ENCODE measurements around the gene LRRC8C.

LRRC8C gene

DNA sequence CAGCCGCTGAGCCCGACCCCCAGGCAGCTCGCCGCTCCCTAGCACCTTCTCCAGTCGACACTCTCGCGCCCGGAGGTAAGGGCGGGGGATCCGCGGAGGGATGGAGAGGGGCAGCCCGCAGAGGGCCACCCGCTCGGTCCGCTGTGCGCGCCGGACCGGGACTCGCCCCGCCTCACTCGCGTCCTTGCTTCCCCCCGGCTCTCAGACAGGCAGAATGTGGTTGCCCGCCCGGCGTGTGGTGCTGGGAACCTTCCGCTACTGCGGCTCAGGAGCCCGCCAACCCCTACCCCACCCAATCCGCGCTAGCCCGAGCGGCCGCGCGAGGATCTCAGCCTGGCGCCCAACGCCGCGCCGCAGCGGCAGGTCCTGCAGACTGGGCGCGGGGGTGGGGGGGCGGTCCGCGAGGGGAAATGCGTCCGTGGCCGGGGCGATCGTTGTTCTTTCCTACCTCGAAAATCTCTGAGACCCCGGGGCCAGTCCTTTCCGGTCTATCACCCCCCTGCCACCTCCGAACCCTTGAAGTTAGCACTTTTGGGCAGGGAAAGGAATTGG, 404 bp downstream of the LRRC8C start:
- DNase-seq: peak; percentile 53 to 59 (median 54)
- Histone ChIP-seq H3K4me3 (ENCODE audit: insufficient read depth, low read depth, low read length, poor library complexity, severe bottlenecking) (peak overlapping the region; percentile 90), H3K4me1 (ENCODE audit: control insufficient read depth, insufficient read depth, low read length, poor library complexity, severe bottlenecking) (peaks cover 55% of the 10 kb centered on the region), H3K36me3 (ENCODE audit: control insufficient read depth, insufficient read depth, low read length) (no peaks in the 10 kb centered on the region), H3K9me3 (ENCODE audit: control insufficient read depth, low read length) (no peaks in the 10 kb centered on the region), H3K27me3 (replicated peaks; ENCODE audit: control insufficient read depth, insufficient read depth, low read length, poor library complexity, severe bottlenecking) (no peaks in the 10 kb centered on the region), H3K27ac (ENCODE audit: insufficient read depth, low read length, poor library complexity, severe bottlenecking) (peak overlapping the region; percentile 93)

DNA sequence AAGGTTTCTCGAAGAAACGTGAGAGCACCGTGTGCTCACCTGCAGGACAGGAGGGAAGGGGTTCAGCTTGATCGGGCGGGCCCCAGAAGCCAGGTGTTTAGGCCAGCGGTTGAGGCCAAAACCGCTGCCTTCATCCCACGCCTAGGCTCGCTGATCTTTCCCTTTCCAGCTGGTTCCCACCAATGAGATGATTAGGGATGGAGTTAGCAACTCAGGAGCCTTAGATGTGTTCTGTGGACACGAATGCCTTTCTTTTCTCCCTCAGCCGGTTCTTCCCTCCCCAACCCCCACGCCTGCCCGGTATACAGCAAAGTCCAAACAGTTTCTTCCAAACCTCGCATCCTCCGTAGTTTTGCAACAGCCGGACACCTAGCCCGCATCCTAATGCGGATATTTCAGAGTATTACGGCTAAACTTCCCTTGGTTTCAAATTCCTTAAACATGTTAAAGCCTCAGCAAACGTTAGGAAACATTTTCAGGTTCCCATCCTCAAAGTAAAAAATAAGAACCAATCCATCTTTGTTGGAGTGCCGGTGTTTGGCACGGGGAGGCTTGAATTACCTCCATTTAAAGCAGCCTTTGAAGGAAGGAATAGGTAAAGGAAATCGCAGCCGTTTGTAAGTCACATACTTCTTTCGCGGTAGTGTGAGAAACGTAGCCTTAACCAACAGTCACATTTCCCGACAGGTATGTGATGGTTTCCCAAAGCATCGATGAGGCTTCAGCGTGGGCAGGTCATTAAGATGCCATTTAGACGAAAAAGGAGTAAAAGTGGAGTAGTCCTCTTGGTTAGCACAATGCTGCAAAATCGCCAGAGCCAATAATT, 1.1 kb downstream of the LRRC8C start:
- Histone ChIP-seq H3K4me3 (ENCODE audit: insufficient read depth, low read depth, low read length, poor library complexity, severe bottlenecking) (peak overlapping the region; percentile 90), H3K27ac (ENCODE audit: insufficient read depth, low read length, poor library complexity, severe bottlenecking) (peak overlapping the region; percentile 93), H3K36me3 (ENCODE audit: control insufficient read depth, insufficient read depth, low read length) (no peaks in the 10 kb centered on the region), H3K27me3 (replicated peaks; ENCODE audit: control insufficient read depth, insufficient read depth, low read length, poor library complexity, severe bottlenecking) (no peaks in the 10 kb centered on the region), H3K9me3 (ENCODE audit: control insufficient read depth, low read length) (no peaks in the 10 kb centered on the region), H3K4me1 (ENCODE audit: control insufficient read depth, insufficient read depth, low read length, poor library complexity, severe bottlenecking) (peaks cover 51% of the 10 kb centered on the region)
- DNase-seq: no peak

DNA sequence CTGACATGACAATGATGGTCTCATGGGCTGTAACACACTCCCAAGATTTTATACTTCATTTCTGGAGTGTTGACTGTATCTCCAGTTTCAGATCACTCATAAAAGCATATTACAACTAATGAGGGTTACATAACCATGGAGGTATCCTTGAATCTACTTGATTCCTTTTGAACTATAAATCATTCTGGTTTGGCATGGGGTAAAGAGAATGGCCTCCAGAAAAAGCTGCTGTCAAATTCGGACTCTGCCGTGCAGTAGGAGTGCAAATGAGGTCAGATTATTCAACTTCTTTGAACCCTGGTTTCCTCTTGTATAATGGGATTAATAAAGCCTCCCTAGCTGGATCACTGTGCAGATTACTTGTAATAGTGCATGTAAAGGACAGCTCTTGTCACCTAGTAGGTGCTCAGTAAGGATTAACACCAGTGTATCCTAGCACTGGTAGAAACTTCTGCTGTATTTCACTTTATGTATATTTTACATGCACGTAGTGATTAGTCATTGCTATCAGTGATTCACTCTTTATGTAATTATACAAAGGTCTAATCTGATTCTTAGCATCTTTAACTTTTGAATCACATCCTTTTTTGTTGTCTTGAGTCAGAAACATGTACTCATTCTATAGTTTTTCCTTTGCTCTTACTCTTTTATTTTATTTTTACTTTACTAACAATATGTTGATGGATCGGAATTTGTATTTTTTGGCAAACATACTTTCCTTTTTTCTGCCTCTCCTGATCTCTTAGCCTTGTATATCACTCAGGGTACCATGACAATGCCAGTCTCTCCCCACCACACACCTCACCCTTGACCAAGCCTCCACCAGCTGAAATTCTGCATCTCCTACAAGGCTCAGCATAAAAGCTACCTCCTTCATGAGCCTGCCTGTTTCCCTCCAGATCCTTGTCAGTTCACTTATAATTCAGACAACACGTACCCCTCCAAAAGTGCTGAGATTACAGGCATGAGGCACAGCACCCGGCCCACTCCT, 3.2 kb downstream of the LRRC8C start:
- Histone ChIP-seq H3K36me3 (ENCODE audit: control insufficient read depth, insufficient read depth, low read length) (no peaks in the 10 kb centered on the region), H3K4me3 (ENCODE audit: insufficient read depth, low read depth, low read length, poor library complexity, severe bottlenecking) (peak overlapping the region; percentile 31), H3K27me3 (replicated peaks; ENCODE audit: control insufficient read depth, insufficient read depth, low read length, poor library complexity, severe bottlenecking) (no peaks in the 10 kb centered on the region), H3K9me3 (ENCODE audit: control insufficient read depth, low read length) (no peaks in the 10 kb centered on the region), H3K27ac (ENCODE audit: insufficient read depth, low read length, poor library complexity, severe bottlenecking) (peak overlapping the region; percentile 58), H3K4me1 (ENCODE audit: control insufficient read depth, insufficient read depth, low read length, poor library complexity, severe bottlenecking) (peaks cover 48% of the 10 kb centered on the region)
- no peak for DNase-seq

DNA sequence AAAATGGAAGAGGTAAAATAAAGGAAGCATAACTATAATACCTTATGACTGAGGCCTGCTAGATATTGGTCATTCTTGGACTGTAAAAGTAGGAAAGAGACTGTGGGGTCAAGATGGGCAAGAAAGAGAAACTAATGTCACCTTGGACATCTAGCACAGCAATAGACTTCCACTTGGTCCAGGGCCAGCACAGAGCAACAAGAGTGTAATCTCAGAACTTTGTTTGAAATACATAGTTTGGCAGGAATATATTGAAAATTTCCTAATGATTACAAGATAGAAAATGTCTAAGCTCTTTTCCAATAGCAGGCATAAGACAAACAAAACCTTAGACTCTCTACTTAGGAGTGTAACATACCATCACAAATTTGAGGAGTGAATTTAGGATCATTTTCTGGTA, 4.6 kb downstream of the LRRC8C start:
- no peak for DNase-seq
- no peak overlapping the region for H3K27ac ChIP-seq (ENCODE audit: insufficient read depth, low read length, poor library complexity, severe bottlenecking)

DNA sequence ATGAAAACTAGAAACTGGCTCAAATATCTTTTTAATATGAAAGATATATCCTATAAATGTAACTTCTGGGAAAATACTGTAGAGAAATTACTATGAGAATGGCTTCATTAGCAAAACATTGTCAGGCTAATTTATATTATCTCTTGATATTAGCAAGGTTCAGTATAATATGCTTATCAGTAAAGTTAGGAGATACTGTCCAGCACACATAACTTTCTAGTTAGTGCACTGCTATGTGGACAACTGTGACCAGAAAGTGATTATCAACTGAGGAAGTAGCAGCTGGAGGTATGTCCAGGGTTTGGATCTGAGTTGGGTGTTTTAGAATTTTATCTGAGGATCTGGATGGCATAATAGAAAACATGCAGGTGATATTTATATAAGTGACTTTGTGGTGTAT, 7.5 kb downstream of the LRRC8C start:
- no peak for DNase-seq
- no peaks in the 10 kb centered on the region for H3K9me3 ChIP-seq (ENCODE audit: control insufficient read depth, low read length)
- no peak overlapping the region for H3K4me3 ChIP-seq (ENCODE audit: insufficient read depth, low read depth, low read length, poor library complexity, severe bottlenecking)
- no peak overlapping the region for H3K27ac ChIP-seq (ENCODE audit: insufficient read depth, low read length, poor library complexity, severe bottlenecking)
- no peaks in the 10 kb centered on the region for H3K27me3 ChIP-seq (replicated peaks; ENCODE audit: control insufficient read depth, insufficient read depth, low read length, poor library complexity, severe bottlenecking)
- H3K36me3 ChIP-seq (ENCODE audit: control insufficient read depth, insufficient read depth, low read length): no peaks in the 10 kb centered on the region
- peaks cover 45% of the 10 kb centered on the region for H3K4me1 ChIP-seq (ENCODE audit: control insufficient read depth, insufficient read depth, low read length, poor library complexity, severe bottlenecking)

More for the DNA sequence above, 4.6 kb downstream of the LRRC8C start:
- Histone ChIP-seq H3K4me3 (ENCODE audit: insufficient read depth, low read depth, low read length, poor library complexity, severe bottlenecking) (no peak overlapping the region), H3K4me1 (ENCODE audit: control insufficient read depth, insufficient read depth, low read length, poor library complexity, severe bottlenecking) (peaks cover 45% of the 10 kb centered on the region), H3K27me3 (replicated peaks; ENCODE audit: control insufficient read depth, insufficient read depth, low read length, poor library complexity, severe bottlenecking) (no peaks in the 10 kb centered on the region), H3K36me3 (ENCODE audit: control insufficient read depth, insufficient read depth, low read length) (no peaks in the 10 kb centered on the region), H3K9me3 (ENCODE audit: control insufficient read depth, low read length) (no peaks in the 10 kb centered on the region)

DNA sequence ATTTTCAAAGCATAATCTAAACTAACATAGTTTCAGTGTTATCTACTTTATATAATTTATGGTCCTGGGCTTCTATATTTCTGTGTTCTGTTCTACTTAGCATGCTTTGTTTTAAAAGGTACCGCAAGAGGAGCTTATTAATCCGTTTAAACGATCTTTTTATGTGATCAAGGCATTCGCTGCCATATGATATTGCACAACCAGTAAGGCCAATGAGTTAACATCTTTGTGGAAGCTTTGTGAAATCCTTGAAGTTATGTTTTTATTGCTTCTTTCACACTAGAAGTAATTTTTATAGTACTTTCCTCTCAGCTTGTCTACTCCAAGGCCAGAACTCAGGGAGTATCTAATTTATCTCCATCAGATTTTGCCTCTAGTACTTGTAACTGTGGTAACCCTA, 8.9 kb downstream of the LRRC8C start:
- Histone ChIP-seq H3K27me3 (replicated peaks; ENCODE audit: control insufficient read depth, insufficient read depth, low read length, poor library complexity, severe bottlenecking) (no peaks in the 10 kb centered on the region), H3K9me3 (ENCODE audit: control insufficient read depth, low read length) (peaks cover 3% of the 10 kb centered on the region), H3K4me1 (ENCODE audit: control insufficient read depth, insufficient read depth, low read length, poor library complexity, severe bottlenecking) (peaks cover 32% of the 10 kb centered on the region), H3K27ac (ENCODE audit: insufficient read depth, low read length, poor library complexity, severe bottlenecking) (no peak overlapping the region), H3K4me3 (ENCODE audit: insufficient read depth, low read depth, low read length, poor library complexity, severe bottlenecking) (no peak overlapping the region), H3K36me3 (ENCODE audit: control insufficient read depth, insufficient read depth, low read length) (no peaks in the 10 kb centered on the region)
- no peak for DNase-seq

DNA sequence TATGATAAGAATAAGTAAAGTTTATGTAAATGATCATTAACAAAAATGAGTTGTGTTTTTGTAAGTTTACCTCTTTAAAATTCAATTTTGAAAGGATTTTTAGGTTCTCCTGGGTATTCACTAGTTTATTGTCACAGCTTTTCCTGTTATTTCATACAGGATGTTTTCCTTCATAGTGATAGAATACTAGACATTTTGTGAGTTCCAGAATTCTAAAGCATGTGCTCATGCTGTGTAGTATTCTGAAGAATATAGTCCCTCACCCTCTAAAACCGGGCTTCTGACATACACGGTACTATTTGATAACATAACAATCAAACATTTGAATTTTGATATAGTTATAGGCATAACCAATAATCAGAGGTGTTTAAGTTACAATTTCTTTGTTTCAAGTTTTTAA, 10.7 kb downstream of the LRRC8C start:
- H3K9me3 ChIP-seq (ENCODE audit: control insufficient read depth, low read length): peaks cover 3% of the 10 kb centered on the region
- H3K27me3 ChIP-seq (replicated peaks; ENCODE audit: control insufficient read depth, insufficient read depth, low read length, poor library complexity, severe bottlenecking): no peaks in the 10 kb centered on the region
- H3K36me3 ChIP-seq (ENCODE audit: control insufficient read depth, insufficient read depth, low read length): peaks cover 5% of the 10 kb centered on the region
- H3K4me1 ChIP-seq (ENCODE audit: control insufficient read depth, insufficient read depth, low read length, poor library complexity, severe bottlenecking): peaks cover 22% of the 10 kb centered on the region
- no peak overlapping the region for H3K4me3 ChIP-seq (ENCODE audit: insufficient read depth, low read depth, low read length, poor library complexity, severe bottlenecking)
- DNase-seq: no peak
- no peak overlapping the region for H3K27ac ChIP-seq (ENCODE audit: insufficient read depth, low read length, poor library complexity, severe bottlenecking)

DNA sequence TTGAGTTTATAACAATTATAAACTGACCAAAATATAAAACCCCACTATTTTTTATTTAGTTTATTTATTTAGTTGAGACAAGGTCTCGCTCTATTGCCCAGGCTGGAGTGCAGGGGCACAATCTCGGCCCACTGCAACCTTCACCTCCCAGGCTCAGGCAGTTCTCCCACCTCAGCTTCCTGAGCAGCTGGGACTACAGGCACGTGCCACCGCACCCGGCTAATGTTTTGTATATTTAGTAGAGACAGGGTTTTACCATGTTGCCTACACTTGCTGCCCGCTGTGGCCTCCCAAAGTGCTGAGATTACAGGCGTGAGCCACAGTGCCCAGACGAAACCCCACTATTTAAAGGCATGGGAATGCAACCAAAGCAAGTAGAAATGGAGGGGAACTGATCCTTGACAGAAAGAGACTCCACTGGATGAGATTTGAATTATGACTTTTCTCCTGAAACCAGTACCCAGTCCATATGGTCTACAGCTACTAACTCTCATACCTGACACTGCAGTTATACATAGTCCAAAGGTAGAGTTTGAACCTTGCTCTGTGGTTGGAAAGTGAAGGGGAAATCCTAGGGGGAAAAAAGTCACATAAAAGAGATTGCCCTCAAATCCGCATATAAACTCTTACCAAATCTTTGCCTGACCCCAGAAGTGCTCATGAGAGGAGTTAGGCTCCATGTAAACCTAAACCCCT, 11.3 kb downstream of the LRRC8C start:
- Histone ChIP-seq H3K9me3 (ENCODE audit: control insufficient read depth, low read length) (peaks cover 3% of the 10 kb centered on the region), H3K36me3 (ENCODE audit: control insufficient read depth, insufficient read depth, low read length) (peaks cover 5% of the 10 kb centered on the region), H3K4me1 (ENCODE audit: control insufficient read depth, insufficient read depth, low read length, poor library complexity, severe bottlenecking) (peaks cover 23% of the 10 kb centered on the region), H3K27ac (ENCODE audit: insufficient read depth, low read length, poor library complexity, severe bottlenecking) (no peak overlapping the region), H3K4me3 (ENCODE audit: insufficient read depth, low read depth, low read length, poor library complexity, severe bottlenecking) (no peak overlapping the region), H3K27me3 (replicated peaks; ENCODE audit: control insufficient read depth, insufficient read depth, low read length, poor library complexity, severe bottlenecking) (no peaks in the 10 kb centered on the region)
- DNase-seq: no peak

DNA sequence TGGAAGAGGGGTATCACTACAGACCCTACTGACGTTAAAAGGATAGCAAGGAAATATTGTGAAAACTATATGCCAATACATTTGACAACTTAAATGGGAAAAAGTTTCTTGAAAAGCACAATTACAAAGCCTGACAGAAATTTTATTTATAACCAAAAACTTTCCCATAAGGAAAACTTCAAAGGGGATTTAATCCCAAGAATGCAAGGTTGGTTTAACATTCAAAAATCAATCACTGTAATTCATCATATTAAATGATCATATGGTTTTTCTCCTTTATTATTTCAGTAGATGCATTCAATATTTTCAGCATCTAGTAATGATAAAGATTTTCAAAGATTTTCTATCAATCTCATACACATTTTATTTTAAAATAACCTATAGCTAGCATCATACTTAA, 13.3 kb downstream of the LRRC8C start:
- Histone ChIP-seq H3K9me3 (ENCODE audit: control insufficient read depth, low read length) (peaks cover 3% of the 10 kb centered on the region), H3K4me1 (ENCODE audit: control insufficient read depth, insufficient read depth, low read length, poor library complexity, severe bottlenecking) (peaks cover 22% of the 10 kb centered on the region), H3K27me3 (replicated peaks; ENCODE audit: control insufficient read depth, insufficient read depth, low read length, poor library complexity, severe bottlenecking) (no peaks in the 10 kb centered on the region), H3K27ac (ENCODE audit: insufficient read depth, low read length, poor library complexity, severe bottlenecking) (no peak overlapping the region), H3K4me3 (ENCODE audit: insufficient read depth, low read depth, low read length, poor library complexity, severe bottlenecking) (no peak overlapping the region), H3K36me3 (ENCODE audit: control insufficient read depth, insufficient read depth, low read length) (peaks cover 5% of the 10 kb centered on the region)
- DNase-seq: no peak
